NCI-H128 (cell line): Measurements from ENCODE around the gene DYSF.
"Not testable (repeated sequence)": the region's sequence is repeated elsewhere in the genome, so short reads cannot be mapped to it uniquely, and the experiment has no call there.

Experiments used
- DNase-seq: peaks from one replicate; lab custom pipeline; 2025; ENCODE audit not compliant: unreplicated experiment; lab: John Stamatoyannopoulos, UW

The DYSF gene

GRCh38 chr2:71469403-71470398 is 16.3 kb downstream of the DYSF start:
- no peak for DNase-seq

- DNase-seq: no peak
These were observed 17.9 kb downstream of the DYSF start for GRCh38 chr2:71471276-71471675.

- no peak for DNase-seq
These were observed 18.7 kb downstream of the DYSF start for GRCh38 chr2:71472019-71472418.

DNA sequence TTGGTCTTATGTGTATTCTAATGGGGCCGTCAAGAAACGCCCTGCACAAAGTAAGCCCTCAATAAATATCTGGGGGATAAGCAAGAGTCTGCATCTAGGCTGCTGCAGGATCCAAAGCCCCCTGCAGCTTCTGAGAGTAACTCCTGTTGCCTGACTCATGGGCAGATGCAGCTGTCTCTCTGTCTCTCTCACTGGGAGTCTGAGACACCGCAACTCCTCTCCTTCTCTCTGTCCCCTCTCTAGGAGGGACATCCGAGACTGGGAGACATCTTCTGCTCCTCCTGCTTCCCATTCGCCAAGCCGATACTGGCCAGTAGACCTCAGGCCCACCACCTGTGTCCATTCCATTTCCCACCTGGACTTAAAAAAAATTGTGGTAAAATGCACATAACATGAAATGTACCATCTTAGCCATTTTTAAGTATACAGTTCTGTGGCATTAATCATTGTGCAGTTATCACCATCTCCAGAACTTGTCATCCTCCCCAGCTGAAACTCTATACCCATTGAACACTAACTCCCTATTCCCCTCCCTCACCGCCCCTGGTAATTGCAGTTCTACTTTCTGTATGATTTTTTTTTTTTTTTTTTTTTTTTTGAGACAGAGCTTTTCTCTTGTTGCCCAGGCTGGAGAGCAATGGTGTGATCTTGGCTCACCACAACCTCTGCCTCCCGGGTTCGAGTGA is 20.1 kb downstream of the DYSF start:
- no peak for DNase-seq

GRCh38 chr2:71474116-71474743 is 20.9 kb downstream of the DYSF start:
- DNase-seq: no peak

GRCh38 chr2:71474744-71475397 is 21.5 kb downstream of the DYSF start:
- no peak for DNase-seq

DNA sequence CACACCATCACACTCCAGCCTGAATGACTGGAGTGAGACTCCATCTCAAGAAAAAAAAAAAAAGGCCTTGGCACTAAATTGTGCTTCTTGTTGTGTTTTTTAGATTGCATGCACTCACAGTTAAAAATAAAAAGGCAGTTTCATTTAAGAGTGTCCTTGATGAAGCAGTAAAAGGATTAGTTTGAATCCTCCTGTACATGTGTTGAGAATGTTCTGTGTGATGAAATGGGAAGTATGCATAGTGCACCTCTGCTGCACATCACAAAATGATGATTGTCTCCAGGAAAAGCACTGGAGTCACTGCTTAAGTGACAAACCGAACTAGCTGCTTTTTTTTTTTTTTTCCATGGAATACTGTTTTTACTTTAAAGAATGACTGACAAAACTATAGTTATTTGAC is 23.1 kb downstream of the DYSF start:
- DNase-seq: no peak

GRCh38 chr2:71477231-71477691 is 23.9 kb downstream of the DYSF start:
- no peak for DNase-seq

GRCh38 chr2:71478806-71479205 is 25.4 kb downstream of the DYSF start:
- DNase-seq: no peak

GRCh38 chr2:71479261-71479660 is 25.9 kb downstream of the DYSF start:
- DNase-seq: no peak

DNA sequence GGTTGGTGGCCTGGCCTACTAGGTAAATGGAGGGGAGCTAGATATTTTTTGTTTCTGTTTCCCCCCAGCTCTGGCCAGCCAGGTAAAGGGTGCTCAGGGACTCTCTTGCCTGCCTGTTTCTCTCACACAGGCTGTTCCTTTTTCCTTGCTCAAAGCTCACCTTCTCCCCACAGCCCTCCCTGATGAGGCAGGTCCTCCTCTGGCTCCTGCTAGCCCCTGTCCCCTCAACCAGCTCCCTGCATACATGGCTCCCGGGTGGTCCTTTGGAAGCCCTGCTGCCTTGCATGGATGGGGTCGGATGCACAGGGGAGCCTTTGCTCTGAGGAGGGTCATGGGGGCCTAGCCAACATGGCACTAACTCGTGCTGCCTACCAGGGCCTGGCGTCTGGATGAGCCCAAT is 27.8 kb downstream of the DYSF start:
- no peak for DNase-seq

- no peak for DNase-seq
These were observed 28.7 kb downstream of the DYSF start for GRCh38 chr2:71482055-71482454.

GRCh38 chr2:71483246-71483645 is 29.9 kb downstream of the DYSF start:
- no peak for DNase-seq

DNA sequence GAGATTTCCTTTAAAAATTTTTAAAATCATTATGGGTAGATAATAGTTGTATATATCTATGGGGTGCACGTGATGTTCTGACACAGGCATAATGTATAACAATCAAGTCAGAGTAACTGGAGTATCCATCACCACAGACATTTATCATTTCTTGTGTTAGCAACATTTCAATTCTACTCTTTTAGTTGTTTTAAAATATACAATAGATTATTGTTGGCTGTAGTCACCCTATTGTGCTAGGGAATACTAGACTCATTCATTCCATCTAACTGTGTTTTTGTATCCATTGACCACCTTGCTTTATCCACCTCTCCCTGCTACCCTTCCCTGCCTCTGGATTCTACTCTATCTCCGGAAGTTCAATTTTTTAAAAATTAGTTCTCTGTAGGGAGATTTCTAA is 31.0 kb downstream of the DYSF start:
- DNase-seq: no peak

DNA sequence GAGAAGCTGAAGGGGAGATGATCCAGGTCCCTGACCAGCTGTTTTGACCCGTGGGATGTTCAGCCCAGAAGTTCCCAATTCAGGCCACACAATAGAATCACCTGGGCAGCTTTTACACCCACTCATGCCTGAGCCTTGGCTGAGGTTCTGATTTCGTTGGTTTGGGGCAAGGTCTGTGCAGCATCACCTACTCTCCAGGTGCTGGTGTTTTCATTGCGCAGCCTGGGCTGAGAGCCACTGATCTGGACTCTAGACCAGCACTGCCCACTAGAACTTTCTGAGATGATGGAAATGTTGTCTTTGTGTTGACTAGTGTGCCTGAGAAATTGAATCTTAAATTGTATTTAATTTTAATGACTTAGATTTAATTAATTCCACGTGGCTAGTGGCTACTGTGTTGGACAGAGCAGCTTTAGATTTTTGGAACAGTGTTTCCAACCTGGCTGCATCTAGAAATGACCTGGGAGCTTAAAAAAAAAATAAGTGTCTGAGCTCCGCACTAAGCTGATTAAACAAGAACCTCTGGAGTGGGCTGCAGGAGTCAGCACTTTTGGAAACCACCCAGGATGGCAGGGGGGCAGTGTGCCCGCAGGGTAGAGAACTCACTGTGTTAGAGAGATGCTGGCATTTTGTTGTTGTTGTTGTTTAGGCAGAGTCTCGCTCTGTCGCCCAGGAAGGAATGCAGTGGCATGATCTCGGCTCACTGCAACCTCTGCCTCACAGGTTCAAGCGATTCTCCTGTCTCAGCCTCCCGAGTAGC is 33.7 kb downstream of the DYSF start:
- no peak for DNase-seq

DNA sequence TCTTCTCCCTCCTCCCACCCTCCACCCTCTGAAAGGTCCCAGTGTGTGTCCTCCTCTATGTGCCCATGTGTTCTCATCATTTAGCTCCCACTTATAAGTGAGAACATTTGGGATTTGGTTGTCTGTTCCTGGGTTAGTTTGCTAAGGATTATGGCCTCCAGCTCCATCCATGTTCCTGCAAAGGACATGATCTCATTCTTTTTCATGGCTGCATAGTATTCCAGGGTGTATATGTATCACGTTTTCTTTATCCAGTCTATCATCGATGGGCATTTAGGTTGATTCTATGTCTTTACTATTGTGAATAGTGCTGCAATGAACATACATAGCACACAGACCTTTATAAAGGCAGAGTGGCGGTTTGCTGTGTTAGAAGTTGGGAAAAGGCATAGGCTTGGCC is 38.2 kb downstream of the DYSF start:
- DNase-seq: not testable (repeated sequence)

DNA sequence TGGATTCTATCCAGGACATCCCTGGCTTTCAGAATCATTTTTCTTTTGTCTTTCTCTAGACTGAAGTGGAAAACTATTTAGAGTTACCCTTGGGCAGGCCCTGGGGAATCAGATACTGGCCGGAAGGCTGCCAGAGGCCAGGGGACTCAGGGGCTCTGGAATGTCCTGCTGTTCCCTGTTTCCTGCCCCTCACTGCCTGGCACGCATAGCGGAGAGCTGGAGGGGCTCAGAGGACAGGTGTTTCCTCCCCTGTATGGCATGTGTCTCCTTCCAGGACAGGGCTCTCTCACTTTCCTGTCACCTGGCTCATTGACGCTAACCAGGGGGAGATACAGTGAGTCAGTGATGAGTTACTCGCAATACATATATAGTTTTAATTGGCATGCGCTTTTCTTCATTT is 38.8 kb downstream of the DYSF start:
- DNase-seq: no peak

DNA sequence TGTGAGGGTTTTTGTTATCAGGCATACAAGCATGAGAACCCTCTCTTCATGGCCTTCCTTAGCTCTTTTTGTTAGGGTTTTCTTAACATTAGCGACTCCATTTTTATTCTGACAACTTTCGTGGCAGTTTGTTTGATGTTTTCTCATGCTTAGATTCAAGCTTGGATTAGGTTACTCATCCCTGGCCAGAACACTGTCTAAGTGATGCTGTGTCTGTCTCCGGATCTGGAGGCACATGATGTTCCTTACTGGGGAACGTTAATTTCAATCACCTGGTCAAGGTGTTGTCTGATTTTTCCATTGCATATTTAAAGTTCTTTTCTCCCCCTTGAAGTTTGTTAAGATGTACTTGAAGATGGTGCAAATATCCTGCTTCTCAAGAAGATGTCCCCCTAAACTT is 40.7 kb downstream of the DYSF start:
- no peak for DNase-seq

DNA sequence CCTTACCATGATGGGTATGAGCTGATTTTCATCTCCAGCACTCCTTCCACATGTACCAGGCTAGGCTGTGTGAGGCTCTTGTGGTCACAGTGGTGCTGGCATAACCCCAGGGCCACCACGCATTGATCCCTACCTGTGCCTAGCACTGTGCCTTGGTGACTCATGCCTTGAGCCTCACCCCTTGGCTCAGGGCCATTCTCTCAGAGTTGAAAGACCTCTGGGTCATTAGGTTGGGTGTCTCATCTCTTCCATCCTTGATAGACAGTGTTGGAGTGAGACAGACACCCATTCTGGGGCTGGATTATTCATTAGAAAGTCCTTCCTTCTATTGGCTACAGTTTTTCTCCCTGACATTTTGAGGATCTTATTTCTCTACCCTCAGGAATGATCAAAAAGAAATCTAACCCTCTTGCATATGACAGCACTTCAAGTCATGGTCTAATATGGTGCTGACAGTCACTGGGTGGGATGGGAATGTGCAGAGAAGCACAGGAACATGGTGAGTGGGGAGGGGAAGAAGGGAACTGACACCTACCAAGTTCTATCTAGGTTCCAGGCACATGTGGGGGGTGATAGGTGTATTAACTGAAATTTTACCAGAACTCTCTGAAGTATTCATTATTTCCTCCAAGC is 41.3 kb downstream of the DYSF start:
- DNase-seq: no peak

- no peak for DNase-seq
These were observed 42.9 kb downstream of the DYSF start for GRCh38 chr2:71496156-71496770.
